Stimulated activated CD8-positive, alpha-beta memory T cell treated with anti-CD3 and anti-CD28 coated beads, Interleukin-12 subunit alpha, Interleukin-12 subunit beta, amount 100 ng/mL, for 4 hours (primary cell): ENCODE data around the gene FYTTD1.

Experiments
- DNase-seq: peaks from one replicate; pipeline ENCODE4 v3.0.0-alpha.2; 2020; ENCODE audit warnings: low read depth

The FYTTD1 gene

DNA sequence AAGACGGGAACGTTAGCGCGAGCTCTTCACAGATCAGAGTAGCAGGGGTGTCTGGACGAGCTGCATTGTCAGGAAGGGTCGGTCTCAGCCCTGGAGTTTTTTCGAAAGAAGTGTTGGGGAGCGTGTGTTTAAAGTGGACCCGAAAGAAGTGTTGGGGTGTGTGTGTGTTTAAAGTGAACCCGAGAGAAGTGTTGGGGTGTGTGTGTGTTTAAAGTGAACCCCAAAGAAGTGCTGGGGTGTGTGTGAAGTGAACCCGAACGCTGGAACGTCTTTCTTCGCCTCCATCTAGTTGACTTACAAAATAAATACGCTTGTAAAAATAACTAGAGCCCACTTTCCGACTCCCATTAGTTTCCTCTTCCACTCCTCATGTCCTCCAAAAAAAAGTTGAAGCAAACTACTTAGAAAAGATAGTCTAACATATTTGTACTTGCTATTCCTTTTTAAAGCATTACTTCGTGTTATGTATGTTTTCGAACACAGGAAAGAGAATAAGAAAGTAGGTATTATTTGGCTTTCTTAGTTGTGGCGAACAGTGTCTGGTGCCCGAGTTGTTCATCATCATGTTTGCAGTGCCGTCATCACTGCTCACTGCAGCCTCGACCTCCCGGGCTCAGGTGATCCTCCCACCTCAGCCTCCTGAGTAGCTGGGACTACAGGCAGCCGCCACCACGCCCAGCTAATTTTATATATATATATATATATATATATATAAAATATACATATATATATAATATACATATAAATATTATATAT lies 42.4 kb downstream of the FYTTD1 start:
- DNase-seq = no peak

DNA sequence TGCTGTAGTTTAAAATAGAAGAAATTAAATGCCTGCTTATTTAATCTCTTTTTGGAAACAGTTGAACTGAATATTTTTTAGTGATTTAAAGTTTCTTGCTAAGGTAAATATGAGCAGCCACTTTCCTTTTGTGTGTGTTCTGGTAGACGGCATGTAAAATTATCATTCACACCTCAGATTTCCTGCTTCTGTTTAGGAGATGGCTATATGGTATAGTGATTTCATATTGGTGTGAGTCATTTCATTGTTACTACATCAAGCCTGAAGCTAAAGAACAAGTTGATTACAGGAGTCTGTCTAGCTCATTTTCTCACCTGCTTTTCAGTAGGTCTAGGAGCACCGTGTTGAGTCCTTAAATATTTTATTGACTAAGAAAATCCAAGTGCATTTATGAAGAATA lies 43.6 kb downstream of the FYTTD1 start:
- no peak for DNase-seq

DNA sequence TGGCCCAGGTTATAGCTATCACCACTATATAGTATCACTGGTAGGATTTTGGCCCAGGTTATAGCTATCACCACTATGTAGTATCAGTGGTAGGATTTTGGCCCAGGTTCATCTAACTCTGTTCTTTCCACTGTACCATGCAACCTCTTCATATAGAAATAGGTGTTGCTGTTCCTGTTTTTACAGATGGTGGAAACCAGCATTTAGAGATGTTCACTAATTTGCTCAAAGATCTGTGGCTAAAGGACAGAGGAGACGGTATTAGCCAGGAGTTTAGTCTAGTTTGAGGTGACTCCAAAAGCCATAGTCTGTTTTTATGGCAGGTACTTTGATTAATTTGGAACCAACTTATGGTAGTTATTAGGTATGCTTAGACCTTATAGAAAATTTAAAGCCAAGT lies 44.4 kb downstream of the FYTTD1 start:
- DNase-seq = no peak

DNA sequence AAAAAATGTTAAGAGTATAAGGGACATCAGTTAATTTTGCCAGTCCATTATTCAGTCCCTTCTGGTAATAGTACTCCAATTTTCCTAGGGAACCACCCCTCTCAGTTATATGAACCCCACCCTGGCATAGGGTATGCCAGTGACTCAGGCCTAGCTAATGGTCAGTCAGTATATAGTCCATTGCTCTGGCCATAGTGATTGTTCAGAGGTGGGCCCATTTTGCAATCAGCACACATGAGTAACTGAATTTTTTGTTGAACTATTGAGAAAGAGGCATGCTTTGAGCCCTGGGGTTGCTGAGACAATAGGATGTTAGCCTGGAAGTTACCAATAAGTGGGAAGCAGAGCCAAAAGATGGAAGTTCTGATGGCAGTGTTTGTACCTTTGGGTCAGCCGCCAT lies 45.5 kb downstream of the FYTTD1 start:
- no peak for DNase-seq

DNA sequence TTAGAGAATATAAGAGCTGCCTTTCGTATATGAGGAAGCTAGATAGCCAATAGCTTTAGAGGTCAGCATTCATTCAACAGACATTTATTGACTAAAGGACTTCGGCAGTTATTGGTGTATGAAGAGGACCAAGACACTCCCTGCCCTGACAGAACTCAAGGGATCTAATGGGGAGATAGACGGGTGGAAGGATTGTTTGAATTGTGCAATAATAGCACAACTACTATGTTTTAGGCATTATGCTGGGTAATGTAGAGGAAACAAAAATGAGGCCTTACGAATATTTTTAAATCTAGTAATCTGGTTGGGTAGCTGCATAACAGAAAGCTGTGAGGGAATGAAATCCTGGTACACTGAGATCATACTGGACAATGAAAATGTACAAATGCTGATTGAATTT lies 46.4 kb downstream of the FYTTD1 start:
- no peak for DNase-seq

DNA sequence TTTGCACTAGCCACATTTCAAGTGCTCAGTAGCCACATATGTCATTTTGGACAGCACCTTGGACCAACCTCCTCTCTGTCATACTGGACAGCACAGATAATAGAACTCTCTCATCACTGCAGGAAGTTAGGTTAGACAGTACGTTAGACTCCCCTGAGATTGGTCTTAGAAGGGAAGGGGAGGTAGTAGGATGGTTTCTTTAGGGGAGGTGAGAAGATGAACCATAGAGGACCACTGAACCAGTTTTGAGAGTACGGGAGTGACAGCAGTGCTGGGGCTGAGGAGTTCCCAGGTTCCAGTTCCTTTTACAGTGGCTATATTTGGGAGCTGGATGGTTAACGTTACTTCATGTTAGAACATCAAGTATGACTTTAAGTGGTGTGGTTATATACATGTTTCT lies 49.2 kb downstream of the FYTTD1 start:
- no peak for DNase-seq

DNA sequence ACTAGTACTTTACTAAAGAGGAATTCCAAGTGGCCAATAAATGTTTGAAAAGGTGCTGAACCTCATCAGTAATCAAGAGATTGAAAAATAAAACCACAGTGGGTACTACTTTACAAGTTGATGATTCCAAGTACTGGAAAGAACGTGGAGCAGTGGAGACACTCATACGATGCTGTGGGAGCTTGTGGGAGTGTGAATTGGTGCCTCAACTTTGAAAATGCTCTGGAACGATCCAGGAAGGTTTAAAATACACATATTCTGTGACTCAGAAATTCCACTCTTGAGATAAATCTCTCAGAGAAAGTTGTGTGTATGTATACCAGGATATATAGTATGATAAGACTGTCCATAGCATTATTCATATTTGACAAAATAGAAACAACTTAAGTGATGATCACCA lies 50.7 kb downstream of the FYTTD1 start:
- DNase-seq = no peak

DNA sequence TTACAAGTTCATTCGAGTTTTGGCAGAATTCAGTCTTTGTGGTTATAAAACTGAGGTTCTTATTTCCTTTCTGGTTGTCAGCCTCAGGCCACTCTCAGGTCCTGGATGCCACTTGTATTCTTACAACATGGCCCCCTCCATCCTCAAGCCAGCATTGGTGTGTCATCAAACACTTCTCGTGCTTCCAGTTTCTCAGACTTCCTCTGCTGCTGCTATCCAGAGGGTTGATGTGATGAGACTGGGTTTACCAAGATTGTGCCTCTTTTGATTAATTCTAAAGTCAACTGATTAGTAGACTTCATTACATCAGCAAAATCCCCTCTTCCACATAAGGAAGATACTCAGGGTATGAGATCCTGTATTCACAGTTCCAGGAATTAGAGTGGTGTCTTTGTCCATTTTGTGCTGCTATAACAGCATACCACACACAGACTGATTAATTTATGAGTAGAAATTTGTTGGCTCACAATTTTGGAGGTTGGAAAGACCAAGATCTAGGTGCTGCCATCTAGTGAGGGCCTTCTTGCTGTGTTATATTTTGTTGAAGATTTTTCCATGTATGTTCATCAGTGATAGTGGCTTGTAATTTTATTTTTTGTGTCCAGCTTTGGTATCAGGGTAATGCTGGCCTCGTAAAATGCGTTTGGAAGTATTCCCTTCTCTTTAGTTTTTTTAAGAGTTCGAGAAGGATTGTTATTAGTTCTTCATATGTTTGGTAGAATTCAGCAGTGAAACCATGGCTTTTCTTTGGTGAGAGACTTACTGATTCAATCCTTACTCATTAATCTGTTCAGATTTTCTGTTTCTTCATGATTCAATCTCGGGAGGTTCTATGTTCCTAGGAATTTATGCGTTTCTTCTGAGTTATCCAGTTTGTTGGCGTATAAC lies 52.5 kb downstream of the FYTTD1 start:
- no peak for DNase-seq

DNA sequence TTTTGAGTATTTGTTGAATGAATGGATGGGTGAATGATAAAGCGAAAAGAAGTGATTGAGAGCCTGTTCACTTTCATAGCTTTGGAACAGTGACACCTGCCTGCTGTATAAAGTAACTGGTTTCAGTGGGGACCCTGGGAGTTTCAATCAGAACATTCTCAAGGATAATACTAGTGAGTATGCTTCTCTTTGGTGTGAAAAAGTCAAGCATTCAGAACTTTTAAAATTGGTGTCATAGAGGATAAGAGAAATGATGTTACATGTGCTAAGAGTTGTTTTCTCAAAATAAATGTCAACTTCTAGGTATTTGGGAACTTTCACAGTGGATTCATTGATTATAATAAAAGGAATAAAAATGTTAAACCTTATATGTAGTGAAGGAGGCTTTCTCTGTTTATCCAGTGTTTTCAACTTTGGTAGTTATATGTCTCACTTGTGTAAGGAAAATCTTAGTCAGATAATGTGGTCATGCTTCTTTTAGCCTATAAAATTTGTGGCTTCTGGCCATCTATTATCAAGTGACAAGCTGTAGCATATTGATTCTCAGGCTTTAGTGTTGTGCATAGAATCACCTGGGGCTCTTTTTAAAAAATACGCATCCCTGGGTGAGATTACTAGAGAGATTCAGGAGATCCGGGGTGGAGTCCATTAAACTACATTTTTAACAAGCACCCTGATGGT lies 53.2 kb downstream of the FYTTD1 start:
- no peak for DNase-seq

DNA sequence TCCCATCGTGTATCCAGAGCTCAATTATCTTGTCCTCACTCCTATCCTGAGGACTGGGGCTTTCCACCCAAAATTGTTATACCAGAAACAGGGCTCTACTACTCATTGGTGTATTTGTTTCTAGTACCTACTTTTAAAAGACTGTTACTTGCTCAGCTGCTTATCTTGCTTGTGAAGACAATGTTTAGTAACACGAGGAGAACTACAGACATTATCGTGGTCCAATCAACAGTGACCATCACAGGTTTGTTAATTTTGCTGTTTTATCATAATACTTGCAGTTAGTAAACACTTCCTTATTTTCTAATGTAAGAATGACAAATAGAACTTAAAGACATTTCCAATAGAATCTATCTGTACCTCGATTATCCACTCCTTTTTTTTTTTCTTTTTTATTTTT lies 54.8 kb downstream of the FYTTD1 start:
- DNase-seq = no peak

DNA sequence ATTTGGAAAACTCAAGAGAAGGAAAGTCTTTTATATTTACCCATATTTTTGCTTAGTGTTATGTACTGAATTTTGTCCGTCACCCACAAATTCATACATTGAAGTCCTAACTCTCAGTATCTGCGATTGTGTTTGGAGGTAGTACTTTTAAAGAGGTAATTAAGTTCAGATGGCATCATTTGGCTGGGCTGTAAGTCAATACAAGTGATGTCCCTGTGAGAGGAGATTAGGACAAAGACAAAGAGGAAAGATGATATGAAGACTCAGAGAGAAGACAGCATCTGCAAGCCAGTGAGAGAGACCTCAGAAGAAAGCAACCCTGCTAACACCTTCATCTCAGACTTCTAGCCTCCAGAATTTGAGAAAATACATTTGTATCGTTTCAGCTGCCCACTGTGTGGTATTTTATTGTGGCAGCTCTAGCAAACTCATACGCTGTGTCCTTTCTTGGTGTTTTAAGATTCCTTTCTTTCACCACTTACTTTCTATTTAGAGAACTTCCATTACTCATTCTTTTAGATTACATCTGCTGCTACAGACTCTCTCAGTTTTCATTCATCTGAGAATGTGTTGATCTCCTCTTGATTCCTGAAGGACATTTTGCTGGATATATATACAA lies 58.4 kb downstream of the FYTTD1 start:
- no peak for DNase-seq

DNA sequence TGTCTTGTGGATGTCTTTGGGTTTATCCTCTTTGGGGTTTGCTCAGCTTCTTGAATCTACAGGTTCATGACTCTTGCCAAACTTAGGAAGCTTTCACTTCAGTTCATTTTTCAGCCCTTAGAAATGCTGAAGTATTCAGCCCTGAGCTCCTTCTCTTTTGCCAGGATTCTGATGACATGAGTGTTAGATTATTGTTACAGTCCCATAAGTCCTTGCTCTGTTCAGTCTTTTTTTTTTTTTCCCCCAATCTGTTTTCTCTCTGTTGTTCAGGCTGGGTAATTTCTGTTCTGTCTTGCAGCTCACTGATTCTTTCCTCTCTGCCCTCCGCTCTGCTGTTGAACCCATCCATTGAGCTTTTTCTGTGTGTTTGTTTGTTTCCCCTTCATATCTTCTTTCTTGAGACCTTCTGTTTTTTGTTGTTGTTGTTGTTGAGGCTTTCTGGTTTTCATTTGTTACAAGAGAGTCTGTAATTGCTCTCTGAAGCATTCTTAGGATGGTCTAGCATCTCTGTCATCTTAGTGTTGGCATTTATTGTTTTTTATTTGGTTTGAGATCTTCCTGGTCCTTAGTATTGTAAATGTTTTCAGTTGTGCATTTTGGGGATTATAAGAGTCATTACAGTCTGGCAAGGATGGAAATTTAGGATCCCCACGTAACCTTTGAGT lies 59.8 kb downstream of the FYTTD1 start:
- DNase-seq = no peak

DNA sequence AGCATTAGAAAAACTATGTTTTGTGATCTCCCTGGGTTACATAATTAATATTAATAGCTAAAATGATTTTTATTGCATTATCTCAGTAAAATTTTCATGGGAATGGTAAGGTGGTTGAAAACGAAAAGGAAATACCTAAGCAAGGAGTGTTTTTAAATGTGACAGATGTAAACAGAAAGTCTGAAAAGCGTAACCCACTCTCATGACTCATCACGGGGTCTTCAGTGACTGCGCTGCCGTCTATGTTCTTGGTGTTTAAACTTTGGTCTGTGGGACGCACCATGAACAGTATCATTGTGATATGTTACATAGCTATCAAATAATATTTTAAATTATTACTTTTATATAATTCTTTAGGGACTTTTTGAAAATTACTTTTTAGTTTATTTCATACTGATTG lies 61.2 kb downstream of the FYTTD1 start:
- DNase-seq = no peak

DNA sequence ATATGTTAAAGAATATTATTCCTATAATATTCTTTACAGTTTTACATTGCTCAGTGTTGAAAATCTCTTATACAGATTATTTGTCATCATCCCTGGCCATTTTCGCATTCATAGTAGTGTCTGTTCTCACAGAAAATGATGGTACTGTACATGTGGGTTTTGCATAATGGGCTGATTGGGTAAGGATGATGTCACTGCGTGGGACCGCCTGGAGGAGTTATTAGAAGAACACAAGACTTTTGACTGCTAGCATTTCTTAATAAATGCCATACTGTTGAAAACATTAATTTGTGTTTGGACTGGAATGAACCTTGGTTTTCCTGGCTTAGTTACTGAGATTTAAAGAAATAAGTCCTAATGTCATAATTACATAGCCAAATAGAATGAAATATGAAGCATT lies 61.7 kb downstream of the FYTTD1 start:
- no peak for DNase-seq

DNA sequence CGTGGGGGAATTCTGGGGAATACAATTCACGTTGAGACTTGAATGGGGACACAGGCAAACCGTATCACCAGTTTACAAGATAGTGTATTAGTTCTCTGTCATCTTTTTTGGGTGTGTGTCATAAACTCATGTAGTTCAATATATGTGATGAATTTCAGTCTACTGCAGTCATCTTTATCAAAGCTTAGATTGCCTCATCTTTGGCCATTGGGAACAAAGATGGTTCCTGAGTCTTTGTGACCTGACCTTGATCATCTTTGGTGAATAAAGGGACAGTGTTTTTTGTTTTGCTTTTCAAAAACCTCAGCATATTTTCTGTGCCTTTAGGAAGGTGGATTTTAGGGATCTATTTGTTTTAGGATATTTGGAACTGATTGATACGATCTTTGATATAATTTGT lies 64.7 kb downstream of the FYTTD1 start:
- no peak for DNase-seq

DNA sequence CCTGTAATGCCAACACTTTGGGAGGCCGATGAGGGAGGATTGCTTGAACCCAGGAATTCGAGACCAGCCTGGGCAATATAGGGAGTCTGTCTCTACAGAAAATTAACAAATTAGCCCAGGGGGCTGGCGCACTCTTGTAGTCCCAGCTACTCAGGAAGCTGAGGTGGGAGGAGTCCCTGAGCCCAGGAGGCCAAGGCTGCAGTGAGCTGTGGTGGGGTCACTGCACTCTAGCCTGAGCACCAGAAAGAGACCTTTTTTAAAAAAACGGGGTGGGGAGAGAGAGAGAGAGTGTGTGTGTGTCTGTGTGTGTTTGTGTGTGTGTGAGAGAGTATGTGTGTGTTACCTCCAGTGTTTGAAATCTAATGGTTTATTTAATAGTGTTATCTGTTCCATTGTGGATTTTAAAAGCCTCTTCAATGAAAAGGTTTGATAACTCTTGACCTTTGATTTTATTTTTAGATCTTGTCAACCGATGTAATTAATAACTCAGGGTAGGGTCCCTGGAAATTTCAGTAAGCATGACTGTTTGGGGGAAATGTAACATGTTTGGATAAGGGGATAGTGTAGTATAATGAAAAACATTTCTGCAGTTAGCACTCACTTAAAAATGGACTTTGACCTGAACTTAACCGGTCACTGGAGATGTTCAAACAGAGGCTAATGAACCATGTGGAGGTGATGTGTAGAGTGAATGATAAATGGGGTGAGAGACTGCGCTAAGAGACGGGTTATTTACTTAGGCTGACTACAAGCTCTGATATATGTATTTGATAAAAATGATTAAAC lies 71.1 kb downstream of the FYTTD1 start:
- DNase-seq = no peak

DNA sequence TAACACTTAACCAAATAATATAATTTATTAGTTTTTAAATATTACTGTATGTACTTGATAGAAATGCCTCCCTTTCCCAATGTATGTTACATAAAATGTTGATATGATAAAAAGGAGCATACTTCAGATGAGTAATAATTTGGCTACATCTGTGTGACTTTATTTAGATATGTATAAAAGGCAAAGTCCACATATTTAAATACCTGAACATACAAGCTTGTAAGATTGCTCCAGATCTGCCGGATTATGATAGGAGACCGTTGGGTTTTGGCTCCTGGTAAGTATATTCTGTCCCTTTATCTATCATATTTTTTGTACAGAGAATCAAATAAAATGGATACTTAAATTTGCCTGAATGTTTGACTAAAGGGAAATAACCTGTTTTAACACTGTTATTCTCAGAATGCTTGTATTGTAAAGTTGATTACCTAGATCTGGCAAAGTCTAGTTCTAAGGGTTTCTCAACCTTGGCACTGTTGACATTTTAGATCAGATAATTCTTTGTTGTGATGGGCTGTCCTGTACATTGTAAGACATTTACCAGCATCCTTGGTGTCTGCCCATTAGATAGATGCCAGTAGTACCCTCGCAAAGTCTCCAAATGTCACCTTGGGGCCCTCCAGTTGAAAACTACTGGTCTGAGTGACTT lies 79.8 kb downstream of the FYTTD1 start:
- DNase-seq = no peak

DNA sequence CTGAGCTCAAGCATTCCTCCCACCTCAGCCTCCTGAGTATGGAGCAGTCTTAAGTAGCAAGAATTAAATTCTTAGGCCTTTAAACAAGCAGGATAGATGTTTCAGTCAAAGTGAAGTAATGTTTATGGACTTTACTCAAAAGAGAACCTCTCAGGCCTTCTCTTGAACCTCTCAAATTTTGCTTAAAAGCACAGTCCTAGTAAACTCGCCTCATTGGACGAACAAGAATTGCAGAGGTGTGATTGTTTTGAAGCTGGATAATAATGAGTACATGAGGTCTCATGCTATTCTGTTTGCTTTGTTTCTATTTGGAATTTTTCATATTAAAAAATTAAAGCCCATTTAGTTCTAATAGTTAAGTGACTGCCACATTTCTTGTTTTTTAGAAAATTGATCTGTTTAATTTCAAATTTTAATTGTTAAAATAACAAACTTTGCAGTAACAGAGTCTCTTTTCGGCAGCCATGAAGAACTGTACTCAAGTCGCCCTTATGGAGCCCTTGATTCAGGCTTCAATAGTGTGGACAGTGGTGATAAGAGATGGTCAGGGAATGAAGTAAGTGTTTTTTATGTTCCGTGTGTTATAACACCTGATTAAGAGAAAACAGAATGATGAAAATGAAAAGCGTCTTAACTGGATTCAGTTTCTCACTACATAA lies 80.8 kb downstream of the FYTTD1 start:
- DNase-seq = no peak

DNA sequence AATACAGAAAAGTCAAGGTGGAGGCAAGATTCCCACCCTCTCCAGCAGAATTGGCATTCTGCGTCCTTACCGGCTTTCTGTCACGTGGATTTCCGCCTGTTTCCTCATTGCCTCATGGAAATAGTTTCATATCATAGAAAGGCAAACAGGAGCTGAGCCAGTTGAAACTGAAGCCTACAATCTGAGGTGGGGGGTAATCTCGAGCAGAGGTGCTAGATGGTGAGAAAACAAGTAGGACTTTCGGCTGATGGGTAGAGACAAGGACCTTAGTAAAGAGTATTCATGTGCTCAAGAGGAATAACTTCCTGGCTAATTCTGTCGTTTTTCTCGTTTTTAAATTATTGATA lies 81.3 kb downstream of the FYTTD1 start:
- DNase-seq = no peak
